Activated naive CD4-positive, alpha-beta T cell treated with anti-CD3 and anti-CD28 coated beads, Interleukin-2, amount 50 U/mL, for 24 hours (primary cell): ENCODE measurements around the gene SLC6A4.
"Not testable (repeated sequence)": the region's sequence is repeated elsewhere in the genome, so short reads cannot be mapped to it uniquely, and the experiment has no call there.

ENCODE experiments used
- H3K27ac Mint-ChIP-seq: one replicate; pipeline ENCODE4 v1.8.0; 2021; ENCODE audit warnings: mild to moderate bottlenecking, mixed read lengths
- H3K27me3 Mint-ChIP-seq: one replicate; pipeline ENCODE4 v1.8.0; 2021; ENCODE audit warnings: mixed read lengths
- H3K36me3 Mint-ChIP-seq: one replicate; pipeline ENCODE4 v1.8.0; 2021; ENCODE audit warnings: mixed read lengths
- H3K4me1 Mint-ChIP-seq: one replicate; pipeline ENCODE4 v1.8.0; 2021; ENCODE audit warnings: mixed read lengths
- H3K4me3 Mint-ChIP-seq: one replicate; pipeline ENCODE4 v1.8.0; 2021; ENCODE audit warnings: mild to moderate bottlenecking, mixed read lengths
- H3K9me3 Mint-ChIP-seq: one replicate; pipeline ENCODE4 v1.8.0; 2021; ENCODE audit warnings: mixed read lengths

Gene SLC6A4

DNA sequence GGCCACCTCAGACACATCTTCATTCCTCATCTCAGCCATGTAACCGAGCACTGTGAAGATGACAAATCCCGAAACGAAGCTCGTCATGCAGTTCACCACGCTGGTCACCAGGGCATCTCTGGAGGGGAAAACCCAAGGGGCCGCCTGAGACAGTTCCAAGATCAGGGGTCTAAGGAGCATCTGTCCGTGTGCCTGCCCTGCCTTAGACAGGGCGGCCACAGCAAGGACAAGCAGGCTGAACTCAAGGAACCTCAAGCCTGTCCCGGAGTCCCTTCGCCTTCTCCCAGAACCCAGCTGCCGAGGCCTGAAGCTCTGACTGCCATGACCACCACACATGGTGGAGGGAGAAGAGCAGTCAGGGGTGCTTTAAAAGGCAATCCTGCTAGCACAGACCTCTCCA is 22.7 kb downstream of the SLC6A4 start:
- H3K4me3 Mint-ChIP-seq, result no peak overlapping the region
- no peak overlapping the region for H3K27ac Mint-ChIP-seq
- no peaks in the 10 kb centered on the region for H3K4me1 Mint-ChIP-seq
- H3K27me3 Mint-ChIP-seq, result no peaks in the 10 kb centered on the region
- H3K9me3 Mint-ChIP-seq, result no peaks in the 10 kb centered on the region
- H3K36me3 Mint-ChIP-seq, result no peaks in the 10 kb centered on the region

DNA sequence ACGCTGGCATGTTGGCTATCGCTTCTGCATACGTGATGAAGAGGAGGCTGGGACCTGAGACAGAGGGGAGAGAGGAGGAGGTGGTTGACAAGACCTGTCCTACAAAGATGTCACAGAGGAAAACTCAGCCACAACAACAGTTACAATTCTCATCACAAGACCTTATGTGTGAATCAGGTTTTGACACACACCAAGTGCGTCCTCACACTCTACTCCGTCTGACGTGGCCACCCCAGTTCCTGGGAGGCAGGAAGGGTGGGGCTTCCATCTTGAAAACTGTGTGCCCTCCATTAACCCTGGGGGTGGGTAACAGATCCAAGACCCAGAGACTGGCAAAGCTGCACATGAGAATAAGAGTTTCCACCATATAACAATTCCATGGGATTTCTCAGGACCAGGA is 24.1 kb downstream of the SLC6A4 start:
- Mint-ChIP-seq H3K27ac (no peak overlapping the region), H3K4me3 (no peak overlapping the region), H3K4me1 (no peaks in the 10 kb centered on the region), H3K36me3 (no peaks in the 10 kb centered on the region), H3K9me3 (no peaks in the 10 kb centered on the region), H3K27me3 (no peaks in the 10 kb centered on the region)

DNA sequence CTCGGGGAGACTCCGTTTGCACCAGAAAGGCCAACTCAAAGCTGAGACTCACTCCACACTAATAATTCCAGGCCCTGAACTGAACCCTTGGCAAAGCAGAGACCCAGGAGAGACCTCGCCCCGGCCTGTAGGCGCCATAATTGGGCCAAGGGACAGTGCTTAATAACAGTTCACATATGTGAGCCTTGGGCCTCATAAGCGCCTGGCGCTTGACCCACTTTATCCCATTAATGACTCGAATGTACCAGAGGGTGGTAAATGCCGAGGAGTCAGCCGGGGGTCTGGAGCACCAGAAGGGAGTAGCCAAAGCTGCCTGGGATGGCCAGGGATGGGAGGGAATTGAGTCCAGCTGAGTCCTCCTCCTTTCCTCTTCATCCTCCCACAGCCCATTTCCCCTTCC is 24.6 kb downstream of the SLC6A4 start:
- H3K9me3 Mint-ChIP-seq, result no peaks in the 10 kb centered on the region
- H3K27ac Mint-ChIP-seq, result no peak overlapping the region
- H3K4me3 Mint-ChIP-seq, result no peak overlapping the region
- H3K36me3 Mint-ChIP-seq, result no peaks in the 10 kb centered on the region
- H3K27me3 Mint-ChIP-seq, result no peaks in the 10 kb centered on the region
- no peaks in the 10 kb centered on the region for H3K4me1 Mint-ChIP-seq

DNA sequence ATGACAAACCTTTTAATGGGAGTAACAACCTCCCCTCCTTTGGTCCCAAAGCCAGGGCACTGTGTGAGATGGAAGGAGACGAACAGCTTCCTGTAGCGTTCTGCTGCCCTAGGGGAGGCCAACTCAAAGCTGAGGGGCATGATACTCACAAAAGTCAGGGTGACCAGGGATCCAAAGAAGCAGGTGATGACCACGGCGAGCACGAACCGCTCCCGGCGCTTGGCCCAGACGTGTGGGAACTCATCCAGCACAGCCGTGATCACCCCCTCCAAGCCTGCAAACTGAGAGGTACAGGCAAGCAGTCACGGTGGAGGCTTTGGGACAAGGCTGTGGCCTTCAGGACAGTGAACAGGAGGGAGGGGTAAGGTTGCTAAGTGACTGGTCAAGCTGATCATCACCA is 25.1 kb downstream of the SLC6A4 start:
- Mint-ChIP-seq H3K36me3 (no peaks in the 10 kb centered on the region), H3K27me3 (no peaks in the 10 kb centered on the region), H3K4me3 (no peak overlapping the region), H3K4me1 (no peaks in the 10 kb centered on the region), H3K27ac (no peak overlapping the region), H3K9me3 (no peaks in the 10 kb centered on the region)

DNA sequence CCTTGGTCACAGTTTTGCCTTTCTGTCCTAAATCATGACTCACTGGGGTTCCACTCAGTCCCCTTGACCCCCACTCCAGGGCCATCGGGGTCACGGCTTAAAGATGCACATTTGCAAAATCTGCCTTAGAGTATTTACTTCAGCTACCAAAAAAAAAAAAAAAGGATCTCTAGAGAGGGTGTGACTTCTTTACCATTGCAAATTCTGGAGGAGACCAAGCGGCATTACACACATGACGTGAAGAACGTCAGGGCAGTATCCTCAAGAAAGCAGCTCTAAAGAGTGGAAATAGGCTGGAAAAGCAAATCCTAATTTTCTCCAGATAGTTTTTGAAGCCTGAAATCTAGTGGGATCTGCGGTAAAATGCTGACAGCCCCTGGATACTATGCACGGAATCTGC is 25.6 kb downstream of the SLC6A4 start:
- H3K4me3 Mint-ChIP-seq, result no peak overlapping the region
- H3K36me3 Mint-ChIP-seq, result no peaks in the 10 kb centered on the region
- no peaks in the 10 kb centered on the region for H3K4me1 Mint-ChIP-seq
- H3K27ac Mint-ChIP-seq, result no peak overlapping the region
- no peaks in the 10 kb centered on the region for H3K9me3 Mint-ChIP-seq
- H3K27me3 Mint-ChIP-seq, result no peaks in the 10 kb centered on the region

DNA sequence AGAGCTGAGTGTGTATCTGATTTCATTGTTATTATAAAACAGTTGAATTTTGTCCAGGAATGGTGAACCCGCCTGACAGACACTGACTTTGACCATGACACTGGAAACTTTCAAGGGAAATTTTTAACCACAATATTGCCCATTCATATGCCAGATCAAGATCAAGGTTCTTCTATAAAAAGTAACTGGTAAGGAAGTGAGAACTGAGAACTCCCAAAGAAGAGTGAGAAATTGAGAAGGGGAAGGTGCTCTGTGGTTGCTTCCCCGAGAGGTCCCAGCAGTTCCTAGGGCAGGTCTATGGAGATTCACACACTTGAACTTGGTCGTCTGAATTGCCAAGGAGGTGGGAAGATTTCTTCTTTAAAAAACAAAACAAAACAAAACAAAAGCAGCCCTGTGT is 27.3 kb downstream of the SLC6A4 start:
- Mint-ChIP-seq H3K27ac (no peak overlapping the region), H3K9me3 (no peaks in the 10 kb centered on the region), H3K36me3 (no peaks in the 10 kb centered on the region), H3K27me3 (peaks cover 2% of the 10 kb centered on the region), H3K4me3 (no peak overlapping the region), H3K4me1 (no peaks in the 10 kb centered on the region)

DNA sequence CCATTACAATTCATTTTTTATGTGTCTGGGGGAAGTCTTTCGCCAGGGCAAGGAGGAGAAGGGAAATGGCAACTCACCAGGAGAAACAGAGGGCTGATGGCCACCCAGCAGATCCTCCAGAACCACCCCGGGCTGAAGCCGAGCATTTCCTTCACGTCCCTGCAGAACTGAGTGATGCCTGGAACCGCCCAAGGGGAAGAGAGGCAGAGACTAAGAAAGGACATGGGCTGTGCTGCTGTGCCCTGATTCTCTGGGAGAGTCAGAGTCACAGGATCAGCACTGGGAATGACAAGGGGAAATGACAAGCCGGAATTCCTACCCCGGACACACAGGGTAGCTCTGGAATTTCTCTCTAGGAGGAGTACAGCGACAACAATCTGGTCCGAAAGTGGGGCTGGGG is 27.8 kb downstream of the SLC6A4 start:
- Mint-ChIP-seq H3K4me3 (no peak overlapping the region), H3K4me1 (no peaks in the 10 kb centered on the region), H3K27me3 (peaks cover 2% of the 10 kb centered on the region), H3K9me3 (no peaks in the 10 kb centered on the region), H3K36me3 (no peaks in the 10 kb centered on the region), H3K27ac (no peak overlapping the region)

DNA sequence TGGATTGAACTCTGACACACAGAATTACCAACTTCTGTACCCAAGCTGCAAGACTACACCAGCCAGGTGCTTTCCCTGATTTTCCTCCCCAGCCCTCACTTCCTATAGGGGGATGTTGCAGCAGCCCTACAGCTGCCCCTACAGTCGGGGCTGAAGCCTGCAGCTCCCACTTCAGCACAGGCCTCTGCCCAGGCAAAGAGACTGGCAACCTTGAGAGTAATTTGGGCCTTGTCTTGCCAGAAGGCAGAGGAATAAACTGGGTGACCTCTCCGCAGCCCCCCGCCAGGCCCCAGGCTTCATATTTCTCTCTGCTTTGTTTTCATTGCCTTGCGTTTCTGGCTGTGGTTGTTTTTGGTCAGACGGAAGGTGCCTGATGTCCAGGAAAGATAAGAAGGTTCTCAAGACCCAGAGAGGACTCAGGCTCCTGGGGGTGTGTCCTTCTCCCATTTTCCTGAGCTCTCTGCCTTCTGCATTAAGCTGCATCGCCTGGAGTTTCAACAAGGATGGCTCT is 32.0 kb downstream of the SLC6A4 start:
- Mint-ChIP-seq H3K36me3 (no peaks in the 10 kb centered on the region), H3K4me3 (no peak overlapping the region), H3K4me1 (no peaks in the 10 kb centered on the region), H3K27me3 (peaks cover 4% of the 10 kb centered on the region), H3K9me3 (no peaks in the 10 kb centered on the region), H3K27ac (no peak overlapping the region)

DNA sequence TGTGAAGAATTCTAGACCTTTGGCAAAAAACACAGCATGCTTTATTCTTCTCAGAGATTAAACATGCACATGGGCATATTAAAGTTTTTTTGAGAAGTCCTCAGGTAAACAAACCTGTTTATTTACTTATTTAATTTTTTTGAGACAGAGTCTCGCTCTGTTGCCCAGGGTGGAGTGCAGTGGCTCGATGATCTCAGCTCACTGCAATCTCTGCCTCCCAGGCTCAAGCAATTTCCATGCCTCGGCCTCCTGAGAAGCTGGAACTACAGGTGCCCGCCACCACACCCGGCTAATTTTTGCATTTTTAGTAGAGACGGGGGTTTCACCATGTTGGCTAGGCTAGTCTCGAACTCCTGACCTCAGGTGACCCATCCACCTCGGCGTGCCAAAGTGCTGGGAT is 34.8 kb downstream of the SLC6A4 start:
- H3K4me1 Mint-ChIP-seq, H3K4me3 Mint-ChIP-seq, H3K9me3 Mint-ChIP-seq, H3K36me3 Mint-ChIP-seq, H3K27ac Mint-ChIP-seq, H3K27me3 Mint-ChIP-seq: not testable (repeated sequence)

DNA sequence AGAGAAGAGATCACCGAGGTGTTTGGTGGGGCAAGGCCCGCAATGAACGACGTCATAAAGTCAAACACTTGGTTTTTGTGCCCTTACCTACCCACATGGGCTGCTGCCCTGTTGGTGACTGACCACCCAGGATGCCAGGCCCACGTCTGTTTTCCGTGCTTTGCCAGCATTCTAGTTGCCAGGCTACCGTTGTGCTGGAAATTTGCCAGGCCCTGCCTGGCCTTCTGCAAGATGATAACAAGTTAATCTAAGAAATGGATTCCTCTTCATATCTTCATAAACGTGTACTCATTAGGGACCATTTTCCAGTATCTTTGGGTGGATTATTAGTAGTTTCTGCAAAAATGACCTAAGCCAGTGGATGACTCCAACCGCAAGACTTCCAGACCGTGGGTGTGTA is 35.4 kb downstream of the SLC6A4 start:
- Mint-ChIP-seq H3K27me3 (peaks cover 4% of the 10 kb centered on the region), H3K36me3 (no peaks in the 10 kb centered on the region), H3K4me3 (no peak overlapping the region), H3K9me3 (no peaks in the 10 kb centered on the region), H3K27ac (no peak overlapping the region), H3K4me1 (no peaks in the 10 kb centered on the region)

DNA sequence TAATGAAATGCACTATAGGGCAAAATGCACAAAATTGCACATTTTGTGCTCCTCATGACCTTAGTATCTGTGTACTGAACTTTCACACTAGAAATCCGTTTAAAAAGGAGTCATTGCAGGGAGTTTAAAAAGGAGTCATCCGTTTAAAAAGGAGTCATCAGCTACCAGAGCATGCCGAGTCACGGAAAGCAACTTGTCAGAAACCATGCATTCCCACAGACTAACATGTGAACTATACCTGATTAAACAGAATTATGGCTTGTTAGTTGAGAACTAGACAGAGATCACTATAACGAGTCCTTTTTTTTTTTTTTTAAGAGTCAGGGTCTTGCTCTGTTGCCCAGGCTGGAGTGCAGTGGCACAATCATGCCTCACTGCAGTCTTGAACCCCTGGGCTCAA is 35.9 kb downstream of the SLC6A4 start:
- H3K36me3 Mint-ChIP-seq, result no peaks in the 10 kb centered on the region
- no peak overlapping the region for H3K27ac Mint-ChIP-seq
- peaks cover 4% of the 10 kb centered on the region for H3K27me3 Mint-ChIP-seq
- no peaks in the 10 kb centered on the region for H3K9me3 Mint-ChIP-seq
- H3K4me1 Mint-ChIP-seq, result no peaks in the 10 kb centered on the region
- no peak overlapping the region for H3K4me3 Mint-ChIP-seq

DNA sequence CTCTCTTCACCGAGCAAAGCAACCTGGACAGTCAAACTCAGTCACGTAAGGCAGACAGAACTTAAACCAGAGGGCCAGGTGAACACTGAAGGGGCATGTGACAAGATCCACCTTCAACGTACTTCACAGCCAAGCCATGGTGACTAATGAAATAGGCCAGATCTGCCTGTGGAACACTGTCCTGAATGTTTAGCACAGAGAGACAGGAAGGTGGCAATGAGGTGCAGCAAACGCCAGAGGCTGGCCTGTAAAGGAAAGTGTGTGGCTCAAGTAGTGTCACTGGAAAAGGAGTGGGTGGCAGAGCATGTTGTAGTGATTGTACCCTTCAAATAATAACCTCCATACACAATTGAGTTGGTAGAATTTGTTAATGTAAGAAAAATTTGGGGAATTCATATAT is 38.1 kb downstream of the SLC6A4 start:
- Mint-ChIP-seq H3K27me3 (peaks cover 1% of the 10 kb centered on the region), H3K36me3 (no peaks in the 10 kb centered on the region), H3K4me3 (no peak overlapping the region), H3K4me1 (no peaks in the 10 kb centered on the region), H3K9me3 (no peaks in the 10 kb centered on the region), H3K27ac (no peak overlapping the region)

DNA sequence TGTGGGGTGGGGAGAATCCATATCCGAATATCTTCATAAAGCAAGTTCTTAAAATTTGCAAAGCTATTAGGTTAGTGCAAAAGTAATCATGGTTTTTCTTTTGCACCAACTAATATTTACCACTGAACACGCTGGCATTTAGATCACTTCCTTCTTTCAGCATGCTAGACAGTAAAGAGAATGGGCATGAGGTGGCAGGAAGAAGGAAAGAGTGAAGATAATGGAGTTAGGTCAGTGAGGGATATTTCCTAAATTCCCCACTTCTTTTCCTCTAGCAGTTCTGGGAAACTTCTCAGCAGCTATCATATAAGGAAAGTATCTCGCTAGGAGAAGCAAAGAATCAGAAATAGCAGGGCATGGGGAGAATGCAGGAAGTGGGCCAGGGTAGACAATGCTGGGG is 39.0 kb downstream of the SLC6A4 start:
- Mint-ChIP-seq H3K27ac (no peak overlapping the region), H3K4me1 (no peaks in the 10 kb centered on the region), H3K9me3 (no peaks in the 10 kb centered on the region), H3K36me3 (no peaks in the 10 kb centered on the region), H3K4me3 (no peak overlapping the region), H3K27me3 (peaks cover 1% of the 10 kb centered on the region)

DNA sequence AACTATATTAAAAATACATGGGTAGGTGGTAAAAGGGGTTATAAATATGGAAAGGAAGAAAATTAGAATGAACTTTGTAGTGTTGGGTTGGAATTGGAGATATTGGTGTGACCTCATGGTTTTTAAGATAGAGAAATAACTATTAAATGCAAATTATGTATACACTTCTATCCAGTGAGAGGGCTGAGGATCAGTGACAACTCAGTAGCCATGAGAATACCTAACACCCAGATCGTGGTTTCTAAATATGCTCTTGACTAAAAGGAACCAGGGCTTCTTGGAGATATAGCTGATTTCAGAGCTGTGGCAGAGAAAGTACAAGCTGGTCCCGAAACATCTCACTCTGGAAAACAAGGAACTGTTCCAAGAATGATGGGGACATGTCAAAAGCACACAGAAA is 44.4 kb downstream of the SLC6A4 start:
- Mint-ChIP-seq H3K4me3 (no peak overlapping the region), H3K4me1 (peaks cover 6% of the 10 kb centered on the region)

DNA sequence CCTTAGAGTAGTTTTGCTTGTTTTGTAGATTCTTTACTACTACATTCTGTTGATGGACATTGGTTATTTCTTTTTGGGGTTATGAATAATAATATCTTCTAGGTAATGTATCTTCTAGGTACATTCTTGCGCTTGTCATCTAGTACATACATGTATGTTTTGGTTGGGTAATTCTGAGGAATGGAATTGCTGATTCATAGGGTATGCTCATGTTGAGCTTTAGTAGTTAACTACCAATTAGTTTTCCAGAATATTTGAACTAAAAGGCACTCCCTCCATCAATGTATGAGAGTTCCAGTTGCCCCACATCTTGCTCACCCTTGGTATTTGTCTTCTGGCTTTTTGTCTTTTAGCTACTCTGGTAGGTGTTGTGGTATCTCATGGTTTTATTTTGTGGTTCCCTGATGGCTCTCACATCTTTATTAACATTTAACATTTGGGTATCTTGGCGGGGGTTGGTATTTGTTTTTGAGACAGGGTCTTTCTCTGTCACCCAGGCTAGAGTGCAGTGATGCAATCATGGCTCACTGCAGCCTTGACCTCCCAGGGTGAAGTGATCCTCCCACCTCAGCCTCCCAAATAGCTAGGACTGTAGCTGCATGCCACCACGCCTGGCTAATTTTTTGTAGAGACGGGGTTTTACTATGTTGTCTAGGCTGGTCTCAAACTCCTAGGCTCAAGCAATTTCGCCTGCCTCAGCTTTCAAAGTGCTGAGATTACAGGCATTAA is 47.1 kb downstream of the SLC6A4 start:
- H3K36me3 Mint-ChIP-seq, result peaks cover 14% of the 10 kb centered on the region
- H3K27me3 Mint-ChIP-seq, result no peaks in the 10 kb centered on the region
- no peaks in the 10 kb centered on the region for H3K9me3 Mint-ChIP-seq
- peaks cover 6% of the 10 kb centered on the region for H3K4me1 Mint-ChIP-seq
- H3K4me3 Mint-ChIP-seq, result no peak overlapping the region
- H3K27ac Mint-ChIP-seq, result peak overlapping the region; percentile 25

More for the DNA sequence above, 44.4 kb downstream of the SLC6A4 start:
- Mint-ChIP-seq H3K9me3 (no peaks in the 10 kb centered on the region), H3K27me3 (no peaks in the 10 kb centered on the region), H3K27ac (peak overlapping the region; percentile 1), H3K36me3 (peaks cover 3% of the 10 kb centered on the region)

DNA sequence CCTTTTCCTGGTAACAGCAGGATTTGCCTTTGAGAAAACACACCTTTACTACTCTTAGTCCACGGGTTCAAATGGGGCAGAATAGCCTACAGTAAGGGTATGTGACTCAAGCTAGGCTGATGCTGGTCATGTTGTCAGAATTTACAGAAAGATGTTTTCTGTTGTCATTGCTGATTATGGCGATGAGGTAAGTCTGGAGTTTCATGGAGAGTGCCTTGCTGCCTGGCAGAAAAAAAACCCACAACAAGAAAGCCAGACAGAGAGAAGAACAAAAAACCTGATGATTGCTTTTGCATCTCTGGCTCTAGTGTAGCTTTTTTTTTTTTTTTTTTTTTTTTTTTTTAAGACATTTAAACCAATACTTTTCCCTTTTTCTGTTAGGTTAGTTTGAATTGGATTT is 47.9 kb downstream of the SLC6A4 start:
- no peaks in the 10 kb centered on the region for H3K27me3 Mint-ChIP-seq
- H3K9me3 Mint-ChIP-seq, result no peaks in the 10 kb centered on the region
- no peak overlapping the region for H3K4me3 Mint-ChIP-seq
- peaks cover 17% of the 10 kb centered on the region for H3K36me3 Mint-ChIP-seq
- peaks cover 6% of the 10 kb centered on the region for H3K4me1 Mint-ChIP-seq
- no peak overlapping the region for H3K27ac Mint-ChIP-seq

DNA sequence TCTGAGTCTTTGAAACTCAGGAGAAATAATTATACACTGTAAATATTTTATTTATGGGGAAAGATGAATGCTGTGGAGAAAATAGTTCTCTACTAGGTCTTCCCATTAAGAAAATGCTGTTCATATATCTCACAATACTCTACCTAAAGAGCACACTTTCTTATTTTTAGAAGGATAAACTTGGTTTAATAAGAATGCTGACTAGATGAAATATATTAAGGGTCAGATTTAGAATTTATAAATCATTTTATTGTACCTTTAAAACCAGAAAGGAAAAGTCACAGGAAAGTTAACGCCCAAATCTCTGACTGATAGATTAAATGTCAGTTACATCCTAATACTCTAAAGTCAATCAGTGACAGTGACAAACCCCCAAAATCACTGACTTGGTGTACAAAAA is 48.7 kb downstream of the SLC6A4 start:
- Mint-ChIP-seq H3K4me3 (no peak overlapping the region), H3K27me3 (no peaks in the 10 kb centered on the region), H3K9me3 (no peaks in the 10 kb centered on the region), H3K36me3 (peaks cover 17% of the 10 kb centered on the region), H3K27ac (no peak overlapping the region), H3K4me1 (peaks cover 6% of the 10 kb centered on the region)
